Activated CD4-positive, alpha-beta T cell treated with anti-CD3 and anti-CD28 coated beads, Interleukin-2, amount 50 U/mL, for 48 hours (primary cell): ENCODE results near the gene KRT6C.
"Not testable (repeated sequence)": the region's sequence is repeated elsewhere in the genome, so short reads cannot be mapped to it uniquely, and the experiment has no call there.

Experiments used
- DNase-seq, 2 experiments: peaks; one replicate each; pipeline ENCODE4 v3.0.0-alpha.2; 2020

Gene KRT6C

DNA sequence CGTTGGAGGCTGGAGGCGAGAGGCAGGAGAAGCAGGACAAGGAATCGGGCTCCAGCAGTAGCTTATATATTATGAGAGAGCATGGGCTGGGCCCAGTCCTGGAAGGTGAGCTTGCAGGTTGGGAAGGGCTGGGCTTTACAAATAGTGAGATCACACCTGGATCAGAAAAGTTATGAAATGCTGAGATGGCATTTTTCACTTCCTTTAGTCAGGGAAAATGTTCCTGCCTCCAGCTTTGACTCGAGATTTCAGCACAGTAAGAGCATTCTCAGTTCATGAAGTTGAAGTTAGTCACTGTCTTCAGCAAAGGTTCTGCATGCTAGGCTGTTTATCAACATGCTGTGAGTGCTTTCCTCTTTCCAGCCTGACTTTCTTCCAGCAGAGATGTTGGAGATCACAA lies at the start of gene KRT6C:
KRT6C (minus strand) TSS at position 38 of the 400 bp plus-strand sequence. CDS start 68 bp downstream, outside the sequence.
- DNase-seq = no peak

DNA sequence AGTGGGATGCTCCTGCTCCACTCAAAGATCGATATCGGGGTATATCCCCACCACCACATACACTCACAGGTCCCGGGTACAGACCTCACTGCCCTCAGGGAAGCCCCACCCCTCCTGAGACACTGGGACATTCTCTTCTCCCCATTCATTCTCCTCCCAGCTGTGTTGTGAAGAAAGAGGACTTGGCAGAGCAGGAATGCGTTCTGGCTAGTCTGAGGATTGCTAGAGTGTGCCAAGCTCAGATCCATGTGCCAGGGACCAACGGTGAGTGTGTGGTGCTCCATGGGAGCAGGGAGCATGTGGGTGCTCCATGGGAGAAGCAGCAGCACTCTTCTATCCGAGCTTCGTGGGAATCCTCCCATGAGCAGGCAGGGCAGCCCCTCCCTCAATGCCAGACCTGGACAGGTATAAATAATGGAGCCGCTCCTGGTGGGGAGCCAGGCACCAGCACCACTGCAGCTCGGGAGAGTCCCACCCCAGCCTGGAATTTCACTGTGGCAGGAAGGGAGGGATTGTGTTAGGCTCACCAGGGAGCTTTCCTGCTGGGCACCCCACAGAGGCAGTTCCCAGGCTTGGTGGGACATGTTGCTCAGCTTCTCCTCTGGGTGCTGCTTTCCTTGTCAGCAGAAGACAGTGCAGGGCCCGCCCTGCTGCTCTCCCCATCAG lies 48.9 kb upstream of the KRT6C start:
- no peak for DNase-seq

DNA sequence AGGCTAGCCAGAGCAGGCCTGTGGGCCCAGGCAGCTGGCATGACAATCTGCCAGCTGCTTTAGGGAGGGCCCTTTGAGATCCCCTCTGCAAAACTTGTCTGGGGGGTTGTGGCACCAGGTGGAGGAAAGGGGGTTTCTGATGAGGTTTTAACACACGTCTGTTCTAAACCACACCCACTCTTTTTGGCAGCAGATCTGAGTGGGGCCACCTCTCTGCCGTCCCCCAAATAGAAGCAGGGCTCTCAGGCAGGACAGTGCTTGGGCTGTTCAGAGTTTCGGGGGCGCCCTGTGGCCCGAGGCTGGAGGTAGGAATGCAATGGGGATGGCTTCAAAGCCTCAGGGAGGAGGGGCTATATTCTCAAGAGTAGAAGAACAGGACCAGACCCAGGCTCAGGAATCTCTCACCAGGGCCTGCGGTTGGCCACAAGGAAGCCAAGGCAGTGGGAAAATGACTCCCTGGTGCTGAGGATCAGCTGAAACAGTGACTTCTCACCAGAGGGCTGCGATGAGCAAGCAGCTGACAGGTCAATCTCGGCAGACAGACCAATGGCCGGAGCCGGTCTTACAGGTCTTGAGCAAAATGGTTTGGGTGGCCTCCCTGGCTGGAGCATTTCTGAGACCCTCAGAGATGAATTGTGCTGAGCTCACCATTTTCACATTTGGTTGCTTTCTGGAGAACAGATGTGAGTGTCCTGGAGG lies 48.1 kb upstream of the KRT6C start:
- DNase-seq = no peak

DNA sequence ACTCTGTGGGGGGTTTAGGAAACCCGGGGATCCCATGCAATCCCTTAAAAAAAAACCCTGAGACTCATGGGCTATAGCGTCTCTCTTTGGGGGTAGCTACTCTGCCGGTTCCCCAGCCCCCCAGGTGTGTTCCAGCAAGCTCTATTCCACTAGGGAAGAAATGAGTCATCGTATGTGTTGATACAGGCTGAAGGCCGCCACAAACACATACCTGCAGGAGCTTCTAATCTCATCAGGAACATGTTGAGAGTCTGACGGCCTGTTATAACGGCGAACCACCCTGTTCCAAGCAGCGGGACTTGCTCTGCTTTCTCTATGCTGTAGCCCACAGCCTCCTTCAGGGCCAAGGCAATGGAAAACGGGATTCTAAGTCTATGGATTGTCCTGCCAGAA lies 47.6 kb upstream of the KRT6C start:
- DNase-seq = no peak

DNA sequence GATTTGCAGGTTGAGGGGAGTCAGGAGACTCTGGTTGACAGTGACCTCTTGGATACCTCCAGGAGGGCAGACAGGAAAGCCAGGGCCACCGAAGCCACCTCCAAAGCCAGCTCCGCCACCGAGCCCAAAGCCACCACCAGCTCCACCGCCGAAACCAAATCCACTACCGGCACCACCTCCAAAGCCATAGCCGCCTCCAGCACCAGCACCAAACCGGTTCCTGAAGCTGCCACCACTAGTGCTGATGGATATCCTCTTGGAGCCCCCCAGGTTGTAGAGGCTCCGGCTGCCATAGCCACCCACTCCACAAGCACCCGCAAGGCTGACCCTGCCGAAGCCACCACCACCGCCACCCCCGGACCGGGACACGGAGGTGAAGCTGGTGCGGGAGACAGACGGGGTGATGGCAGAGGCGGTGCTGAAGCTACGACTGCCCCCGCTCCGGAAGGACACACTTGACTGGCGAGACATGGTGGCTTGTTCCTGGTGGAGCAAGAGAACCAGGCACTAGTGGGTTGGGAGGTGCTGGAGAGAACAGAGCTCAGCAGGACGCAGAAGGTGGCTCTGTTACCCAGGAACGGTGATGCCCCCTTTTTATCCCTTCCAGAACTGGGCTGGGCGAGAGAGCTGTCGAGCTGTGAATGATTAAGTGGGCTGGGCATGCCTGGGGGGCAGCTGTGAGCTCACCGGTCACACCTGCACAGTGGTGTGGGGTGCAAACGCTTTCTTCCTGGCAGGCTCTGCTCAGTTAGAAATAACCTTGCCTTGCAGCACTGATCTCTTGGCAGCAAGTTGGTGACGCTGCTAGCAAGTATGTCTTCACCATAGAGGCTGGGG lies 46.4 kb upstream of the KRT6C start, which contains the start of gene KRT5:
KRT5 (minus strand) TSS at position 569 of the 837 bp plus-strand sequence; CDS start at position 471, 98 bp downstream.
- no peak for DNase-seq

DNA sequence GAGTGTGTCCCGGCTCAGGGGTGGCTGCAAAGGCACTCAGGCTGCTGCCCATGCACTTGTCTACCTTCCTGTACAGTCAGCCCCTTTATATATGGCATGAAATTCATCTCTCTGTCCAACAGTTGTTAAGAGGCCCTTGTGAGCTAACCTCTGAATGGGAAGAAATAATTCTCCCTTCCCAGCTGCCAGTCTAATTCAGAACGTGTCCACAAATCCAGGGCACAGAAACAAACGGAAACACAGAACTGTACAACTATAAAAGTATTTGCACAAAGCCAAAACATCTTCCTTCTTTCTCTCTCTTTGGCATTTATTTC lies 45.7 kb upstream of the KRT6C start:
- DNase-seq = no peak

DNA sequence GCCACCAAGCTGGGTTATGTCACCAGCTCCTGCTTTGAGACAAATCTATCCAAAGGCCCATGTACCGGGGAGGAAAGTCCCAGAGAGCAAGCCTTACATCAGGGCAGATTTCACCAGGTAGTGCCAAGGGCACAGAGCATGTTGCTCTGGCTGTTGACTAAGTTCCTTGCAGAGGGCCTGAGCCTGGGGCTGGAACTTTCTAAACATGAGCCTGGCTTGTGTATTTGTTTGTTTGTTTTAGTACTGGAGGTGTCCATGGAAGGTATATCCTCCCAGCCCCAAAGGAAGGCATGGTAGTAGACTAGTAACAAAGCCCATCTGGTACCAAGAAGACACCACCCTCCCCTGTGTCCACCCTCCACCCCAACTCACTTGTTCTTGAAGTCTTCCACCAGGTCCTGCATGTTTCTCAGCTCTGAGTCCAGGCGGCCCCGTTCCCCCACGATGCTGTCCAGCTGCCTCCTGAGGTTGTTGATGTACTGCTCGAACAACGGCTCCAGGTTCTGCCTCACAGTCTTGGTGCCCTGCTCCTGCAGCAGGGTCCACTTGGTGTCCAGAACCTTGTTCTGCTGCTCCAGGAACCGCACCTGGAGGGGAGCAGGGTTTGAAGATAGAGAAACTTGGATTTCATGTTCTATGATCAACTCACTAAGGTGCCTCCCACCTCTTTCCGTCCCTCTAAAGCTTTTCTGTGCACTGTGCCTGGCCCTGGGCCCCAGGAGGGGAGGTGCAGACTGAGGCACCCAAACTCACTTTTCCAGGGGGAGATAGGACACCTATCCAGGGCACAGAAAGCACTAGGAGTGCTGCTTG lies 45.2 kb upstream of the KRT6C start:
- DNase-seq = no peak

DNA sequence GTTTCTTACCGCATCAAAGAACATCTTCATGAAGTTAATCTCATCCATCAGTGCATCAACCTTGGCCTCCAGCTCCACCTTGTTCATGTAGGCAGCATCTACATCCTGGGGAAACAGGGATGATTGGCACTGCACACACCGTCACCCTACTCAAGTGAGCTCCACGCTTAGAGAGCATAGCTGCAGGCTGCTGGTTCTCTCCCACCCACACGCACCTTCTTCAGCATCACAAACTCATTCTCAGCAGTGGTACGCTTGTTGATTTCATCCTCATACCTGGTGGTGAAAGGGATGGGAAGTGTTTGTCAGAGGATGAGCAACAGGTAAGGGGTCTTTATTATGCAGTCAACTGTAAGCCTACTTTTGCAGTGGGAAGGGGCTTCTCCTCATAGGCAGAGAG lies 44.3 kb upstream of the KRT6C start:
- no peak for DNase-seq

DNA sequence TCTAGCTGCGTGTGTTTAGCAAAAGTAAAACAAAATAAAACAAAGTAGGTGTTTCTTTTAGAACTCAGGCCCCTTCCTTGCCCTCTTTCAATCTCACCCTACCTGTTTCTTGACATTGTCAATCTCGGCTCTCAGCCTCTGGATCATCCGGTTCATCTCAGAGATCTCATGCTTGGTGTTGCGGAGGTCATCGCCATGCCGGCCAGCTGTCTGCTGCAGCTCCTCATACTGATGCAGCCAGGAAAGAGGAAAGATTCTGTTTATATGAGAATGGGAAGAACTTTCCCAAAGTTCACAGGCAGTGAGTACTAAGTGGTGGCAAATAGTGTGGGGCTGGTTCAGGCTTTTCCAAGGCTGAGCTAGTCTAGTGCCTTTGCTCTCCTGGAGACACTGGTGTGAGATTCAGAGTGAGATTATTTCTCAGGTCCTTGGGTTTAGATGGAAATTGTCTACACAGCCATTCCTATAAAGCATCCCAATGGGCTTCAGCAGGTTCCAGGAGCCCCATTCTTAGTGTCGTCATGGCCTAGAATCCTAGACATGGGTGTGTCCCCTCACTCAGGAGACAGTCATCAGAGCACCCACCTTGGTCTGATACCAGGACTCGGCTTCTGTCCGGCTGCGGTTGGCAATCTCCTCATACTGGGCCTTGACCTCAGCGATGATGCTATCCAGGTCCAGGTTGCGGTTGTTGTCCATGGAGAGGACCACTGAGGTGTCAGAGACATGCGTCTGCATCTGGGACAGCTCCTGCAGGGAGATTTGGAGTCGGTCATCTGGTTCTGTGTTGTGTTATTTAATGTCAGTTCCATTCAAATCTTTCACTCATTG lies 43.6 kb upstream of the KRT6C start:
- no peak for DNase-seq

DNA sequence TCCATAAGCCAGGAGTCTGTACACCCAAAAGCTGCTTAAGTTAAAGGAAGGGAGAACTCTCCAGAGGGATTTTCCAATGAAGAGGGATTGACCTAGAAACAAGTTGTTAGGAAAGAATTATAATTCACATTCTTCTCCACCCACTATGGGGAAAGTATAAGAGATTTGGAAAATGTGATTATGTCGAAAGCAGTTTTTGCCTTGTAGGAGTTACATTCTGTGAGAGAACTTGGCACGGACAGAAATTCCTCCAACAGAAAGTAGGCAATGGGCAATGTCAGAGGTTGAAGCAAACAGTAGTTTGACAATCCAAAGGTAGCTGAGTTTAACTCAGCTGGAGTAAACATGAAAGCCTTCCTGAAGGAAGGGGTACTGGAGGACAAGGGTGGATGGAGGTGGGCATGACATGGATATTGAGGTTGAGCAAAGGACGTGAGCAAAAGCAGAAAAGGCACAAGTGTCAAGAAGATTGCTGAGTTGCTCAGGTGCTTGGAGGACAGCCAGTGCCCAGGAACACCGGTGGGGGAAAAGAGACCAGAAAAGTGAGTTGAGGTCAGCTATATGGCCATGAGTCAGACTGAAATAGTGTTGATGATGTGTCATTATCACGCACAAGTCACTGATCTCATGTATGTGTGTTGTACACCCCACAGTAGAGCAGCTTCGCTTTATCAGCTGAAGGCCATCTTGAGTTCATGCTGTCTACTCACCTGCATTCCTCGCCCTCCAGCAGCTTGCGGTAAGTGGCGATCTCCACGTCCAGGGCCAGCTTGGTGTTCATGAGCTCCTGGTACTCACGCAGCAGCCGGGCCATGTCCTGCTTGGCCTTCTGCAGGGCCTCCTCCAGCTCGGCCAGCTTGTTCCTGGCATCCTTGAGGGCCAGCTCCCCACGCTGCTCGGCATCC lies 42.6 kb upstream of the KRT6C start:
- no peak for DNase-seq

DNA sequence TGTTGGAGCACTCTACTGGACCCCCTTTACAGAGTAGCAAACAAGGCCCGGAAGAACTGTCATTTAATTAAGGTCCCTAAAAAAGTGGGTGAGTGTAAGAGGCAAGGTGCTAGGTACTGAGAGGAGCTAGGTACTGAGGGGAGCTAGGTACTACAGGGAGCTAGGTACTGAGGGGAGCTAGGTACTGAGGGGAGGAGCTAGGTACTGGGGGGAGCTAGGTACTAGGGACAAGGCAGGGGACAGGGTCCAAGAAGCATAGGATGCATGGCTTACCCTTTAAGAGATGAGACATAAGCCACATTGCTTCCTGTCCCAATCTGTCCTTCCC lies 41.7 kb upstream of the KRT6C start:
- DNase-seq = no peak

DNA sequence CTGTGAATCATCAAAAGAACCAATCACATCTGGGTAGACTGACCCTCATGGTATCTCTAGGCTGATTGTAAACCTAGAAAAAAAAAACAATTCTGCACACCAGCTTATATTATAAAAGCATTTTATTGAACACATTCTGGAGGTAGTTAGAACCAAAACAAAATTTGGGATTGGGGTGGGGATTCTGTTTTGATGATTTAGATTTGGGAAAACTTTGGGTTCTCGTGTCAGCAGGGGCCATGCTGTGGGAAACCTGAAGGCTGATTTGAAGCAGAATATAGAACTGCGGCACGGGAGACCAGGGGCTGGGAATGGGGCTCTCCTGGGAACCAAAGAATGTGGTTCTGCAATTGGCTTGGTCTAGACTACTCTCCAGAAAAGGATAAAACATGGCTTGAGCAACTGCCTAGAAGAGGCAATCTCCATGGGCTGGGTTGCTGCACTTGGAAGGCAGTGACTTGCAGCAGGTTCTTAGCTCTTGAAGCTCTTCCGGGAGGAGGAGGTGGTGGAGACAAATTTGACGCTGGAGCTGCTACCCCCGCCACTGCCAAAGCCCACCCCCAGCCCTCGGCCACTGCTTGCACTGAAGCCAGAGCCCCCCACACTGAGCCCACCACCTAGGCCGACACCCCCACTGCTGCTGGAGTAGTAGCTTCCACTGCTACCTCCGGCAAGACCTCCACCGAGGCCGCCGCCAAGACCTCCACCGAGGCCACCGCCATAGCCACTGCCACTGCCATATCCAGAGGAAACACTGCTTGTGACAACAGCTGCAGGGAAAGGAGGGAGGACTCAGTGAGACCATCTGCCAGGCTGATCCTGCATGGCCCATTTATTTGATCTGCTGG lies 41.1 kb upstream of the KRT6C start:
- DNase-seq = no peak

DNA sequence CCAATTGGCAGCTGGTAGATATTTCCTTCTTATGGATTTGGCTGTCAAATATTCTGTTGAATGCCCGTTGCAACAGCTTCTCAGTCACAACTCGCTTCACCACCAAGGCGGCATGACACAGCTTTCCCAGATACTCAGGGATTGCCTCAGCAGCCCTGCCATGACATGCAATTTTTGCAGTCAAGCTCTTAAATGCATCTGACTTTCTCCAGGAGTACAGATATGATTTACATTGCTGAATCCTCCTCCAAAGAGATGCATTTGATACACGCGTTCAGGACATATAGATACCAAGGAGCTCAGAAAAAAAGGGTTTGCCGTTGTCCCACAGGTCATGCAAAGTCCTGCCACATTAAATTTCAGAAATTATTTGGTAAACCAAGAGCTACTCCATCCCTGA lies 40.1 kb upstream of the KRT6C start:
- DNase-seq = no peak

DNA sequence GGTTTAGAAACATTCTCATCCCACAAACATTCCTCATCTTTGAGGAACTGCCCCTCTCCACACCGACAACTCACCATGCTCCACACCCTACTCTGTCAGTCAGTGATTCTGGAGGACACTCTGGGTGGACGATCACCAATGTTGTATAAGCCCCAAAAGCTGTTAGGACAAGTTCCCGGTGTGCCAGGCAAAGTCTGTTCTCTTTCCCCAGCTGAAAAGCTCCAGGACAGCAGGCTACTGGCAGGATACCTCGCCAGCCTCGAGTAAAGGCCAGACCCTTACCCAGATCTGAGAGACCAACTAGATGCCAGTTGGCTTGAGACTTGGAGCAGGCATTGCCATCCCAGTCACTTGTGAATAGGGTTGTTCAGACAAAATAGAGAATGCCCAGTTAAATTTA lies 34.6 kb upstream of the KRT6C start:
- DNase-seq = no peak

DNA sequence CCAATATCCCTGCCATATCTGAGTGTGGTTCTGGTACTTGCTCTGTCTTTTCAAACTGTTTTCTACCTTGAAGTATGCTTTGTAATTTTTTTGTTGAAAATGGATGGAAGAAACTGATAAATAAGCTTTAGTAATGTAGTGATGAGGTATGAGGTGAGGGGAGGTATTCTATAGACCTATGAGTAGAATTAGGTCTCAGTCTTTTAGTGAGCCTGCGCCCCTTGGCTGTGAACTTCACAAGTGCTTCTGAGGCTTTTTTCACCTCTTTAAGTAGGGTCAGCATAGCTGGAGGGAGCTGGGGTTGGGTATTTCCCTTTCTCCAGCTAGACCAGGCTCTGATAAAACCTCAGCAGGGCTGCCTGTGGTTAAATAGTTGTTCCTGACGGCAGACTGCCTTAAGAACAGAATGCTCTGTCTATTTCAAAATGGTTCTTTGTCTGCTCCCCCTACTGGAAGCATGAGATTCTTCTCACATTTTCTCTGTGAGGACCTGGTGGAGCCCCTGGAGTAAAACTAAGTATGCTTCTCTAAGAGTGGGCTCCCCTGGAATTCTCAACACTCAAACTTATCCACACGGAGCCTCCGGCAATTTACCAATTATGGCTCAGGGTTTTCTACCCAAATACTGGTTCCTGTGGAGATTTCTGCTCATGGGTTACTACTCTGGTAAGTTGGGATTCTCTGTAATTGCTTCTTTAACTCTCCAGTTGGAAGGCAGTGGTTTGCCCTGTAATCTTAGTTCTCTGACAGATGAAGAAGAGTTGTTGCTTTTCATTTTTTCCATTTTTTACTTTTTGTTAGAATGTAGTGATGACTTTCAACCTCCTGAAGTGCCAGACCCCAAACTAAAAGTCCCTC lies 33.5 kb upstream of the KRT6C start:
- no peak for DNase-seq

DNA sequence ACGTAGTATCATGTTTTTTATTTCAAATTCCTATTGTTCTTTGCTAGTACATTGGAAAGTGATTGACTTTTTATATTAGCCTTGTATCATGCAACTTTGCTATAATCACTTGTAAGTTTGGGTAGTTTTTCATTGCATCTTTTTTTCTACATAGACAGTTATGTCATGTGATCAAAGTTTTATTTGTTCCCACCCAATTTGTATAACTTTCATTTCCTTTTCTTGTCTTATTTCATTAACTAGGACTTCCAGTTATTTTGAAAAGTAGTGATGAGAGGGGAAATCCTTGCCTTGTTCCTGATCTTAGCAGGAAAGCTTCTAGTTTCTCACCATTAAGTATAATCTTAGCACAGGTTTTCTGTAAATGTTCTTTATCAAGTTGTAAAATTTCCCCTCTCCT lies 29.3 kb upstream of the KRT6C start:
- DNase-seq = no peak

DNA sequence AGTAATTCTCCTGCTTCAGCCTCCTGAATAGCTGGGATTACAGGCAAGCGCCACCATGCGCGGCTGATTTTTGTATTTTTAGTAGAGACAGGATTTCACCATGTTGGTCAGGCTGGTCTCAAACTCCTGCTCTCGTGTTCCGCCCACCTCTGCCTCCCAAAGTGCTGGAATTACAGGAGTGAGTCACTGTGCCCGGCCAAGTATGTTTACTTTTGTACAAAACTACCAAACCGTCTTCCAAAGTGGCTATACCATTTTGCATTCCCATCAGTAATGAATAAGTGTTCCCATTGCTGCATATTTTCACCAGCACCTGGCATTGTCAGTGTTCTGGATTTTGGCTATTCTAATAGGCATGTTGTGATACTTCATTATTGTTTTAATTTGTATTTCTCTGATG lies 27.9 kb upstream of the KRT6C start:
- no peak for DNase-seq

DNA sequence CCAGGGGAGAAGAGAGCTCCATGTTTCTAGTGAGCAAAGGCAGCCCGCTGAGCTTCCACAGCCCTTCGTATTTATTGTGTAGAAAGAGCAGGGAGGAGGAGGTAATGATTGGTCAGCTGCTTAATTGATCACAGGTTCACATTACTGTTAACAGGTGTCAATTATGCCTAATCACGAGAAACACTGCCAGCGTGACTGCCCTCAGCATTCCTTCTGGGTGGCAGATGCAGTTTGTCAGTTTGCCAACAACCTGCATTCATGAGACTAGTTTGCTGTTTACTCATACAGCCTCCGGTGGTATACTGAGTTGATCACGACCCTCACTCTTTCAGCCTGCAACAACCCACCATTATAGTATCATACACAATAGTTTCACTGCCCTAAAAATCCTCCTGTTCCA lies 27.0 kb upstream of the KRT6C start:
- not testable (repeated sequence) for DNase-seq
